Activated T-helper 1 cell treated with anti-CD3 and anti-CD28 coated beads, Interleukin-12 subunit alpha, Interleukin-12 subunit beta, Interleukin-2, Interleukin-4 antibody, amounts not matched to agents 30 ng/mL and 10 ng/mL and 1 ng/mL, durations not matched to agents 14 hours and 24 hours and 36 hours (primary cell): ENCODE results near the gene PLEKHG4B. TPM values are rescaled to one million over a fixed set of nuclear protein-coding genes. Genes with fewer than 3 reads are reported as not detected.
"Not testable (repeated sequence)": the region's sequence is repeated elsewhere in the genome, so short reads cannot be mapped to it uniquely, and the experiment has no call there.

ENCODE experiments used
- DNase-seq: peaks from one replicate; pipeline ENCODE4 v3.0.0; 2021; ENCODE audit warnings: low spot score
- H3K27ac Mint-ChIP-seq: one replicate; pipeline ENCODE4 v1.8.0; 2021; ENCODE audit warnings: mild to moderate bottlenecking, mixed read lengths
- H3K27me3 Mint-ChIP-seq: one replicate; pipeline ENCODE4 v1.8.0; 2022; ENCODE audit warnings: mild to moderate bottlenecking, moderate library complexity, mixed read lengths; ENCODE audit not compliant: insufficient read depth
- H3K36me3 Mint-ChIP-seq: one replicate; pipeline ENCODE4 v1.8.0; 2021; ENCODE audit warnings: low read depth, mixed read lengths
- H3K4me1 Mint-ChIP-seq: one replicate; pipeline ENCODE4 v1.8.0; 2021; ENCODE audit warnings: low read depth, mixed read lengths
- H3K4me3 Mint-ChIP-seq: one replicate; pipeline ENCODE4 v1.8.0; 2021; ENCODE audit warnings: mild to moderate bottlenecking, moderate library complexity, mixed read lengths
- H3K9me3 Mint-ChIP-seq: one replicate; pipeline ENCODE4 v1.8.0; 2021; ENCODE audit warnings: mixed read lengths
- intact Hi-C: fragments of 100-400 bp; cut with micrococcal nuclease; formaldehyde crosslinking; loops from one replicate; pipeline ENCODE4 v1.15.1; 2024
- total RNA-seq: library from RNA; stranded (reverse); gene quantifications from 2 replicates; pipeline ENCODE4 v1.2.3, GENCODE V29; 2022

PLEKHG4B gene
- total RNA-seq, 1 donor from 2014 or later: not detected

- peaks cover 16% of the 10 kb centered on the region for H3K36me3 Mint-ChIP-seq
- H3K9me3 Mint-ChIP-seq, H3K27me3 Mint-ChIP-seq, DNase-seq, H3K4me3 Mint-ChIP-seq: not testable (repeated sequence)
- intact Hi-C loops: loop anchor here (5.0 kb wide), 2 partner anchors 226 to 246 kb away; partner anchors contain the start of gene EXOC3
- H3K27ac Mint-ChIP-seq: peak overlapping the region; percentile 78
- H3K4me1 Mint-ChIP-seq: peaks cover 44% of the 10 kb centered on the region
Observed at GRCh38 chr5:216076-216475, 124.1 kb downstream of the PLEKHG4B start.

GRCh38 chr5:217494-218456 is 125.8 kb downstream of the PLEKHG4B start, which contains the start of the genes CCDC127 and SDHA:
Gene CCDC127 (minus strand): TSS chr5:218153. CDS start chr5:216849, 1,304 bp downstream.
Gene SDHA (plus strand): TSS chr5:218320. CDS start chr5:218356, 36 bp downstream.
- intact Hi-C loops: loop anchor here (2.0 to 5.0 kb wide), 3 partner anchors 175 to 245 kb away; partner anchors contain the start of gene EXOC3
- not testable (repeated sequence) for H3K27me3 Mint-ChIP-seq, H3K9me3 Mint-ChIP-seq
- Mint-ChIP-seq H3K36me3 (peaks cover 20% of the 10 kb centered on the region), H3K4me3 (peak within 1 kb of the TSS; percentile 96), H3K4me1 (peaks cover 59% of the 10 kb centered on the region), H3K27ac (peak within 1 kb of the TSS; percentile 94)
- DNase-seq: peak; percentile 99

- H3K36me3 Mint-ChIP-seq: peaks cover 22% of the 10 kb centered on the region
Observed at GRCh38 chr5:218457-219291, 126.7 kb downstream of the PLEKHG4B start.

GRCh38 chr5:219460-219863 is 127.5 kb downstream of the PLEKHG4B start:
- DNase-seq: peak; percentile 22
- intact Hi-C loops: loop anchor here (1.0 to 5.0 kb wide), 5 partner anchors 31 to 243 kb away; partner anchors contain the start of genes EXOC3 and PDCD6
- peak overlapping the region; percentile 94 for H3K27ac Mint-ChIP-seq
- H3K36me3 Mint-ChIP-seq: peaks cover 20% of the 10 kb centered on the region
- no peaks in the 10 kb centered on the region for H3K9me3 Mint-ChIP-seq
- peaks cover 60% of the 10 kb centered on the region for H3K4me1 Mint-ChIP-seq
- peak overlapping the region; percentile 96 for H3K4me3 Mint-ChIP-seq
- H3K27me3 Mint-ChIP-seq: no peaks in the 10 kb centered on the region

More at GRCh38 chr5:218457-219291, 126.7 kb downstream of the PLEKHG4B start:
- peak overlapping the region; percentile 96 for H3K4me3 Mint-ChIP-seq
- intact Hi-C loops: loop anchor here (1.0 to 5.0 kb wide), 5 partner anchors 30 to 244 kb away; partner anchors contain the start of genes EXOC3 and PDCD6
- DNase-seq: peak; percentile 9
- H3K4me1 Mint-ChIP-seq: peaks cover 68% of the 10 kb centered on the region
- H3K27me3 Mint-ChIP-seq: no peaks in the 10 kb centered on the region
- H3K27ac Mint-ChIP-seq: peak overlapping the region; percentile 94
- no peaks in the 10 kb centered on the region for H3K9me3 Mint-ChIP-seq

- Mint-ChIP-seq H3K4me1 (peaks cover 57% of the 10 kb centered on the region), H3K9me3 (no peaks in the 10 kb centered on the region), H3K27ac (peak overlapping the region; percentile 94), H3K27me3 (no peaks in the 10 kb centered on the region), H3K4me3 (peak overlapping the region; percentile 96), H3K36me3 (peaks cover 24% of the 10 kb centered on the region)
- intact Hi-C loops: loop anchor here (1.0 to 5.0 kb wide), 6 partner anchors 32 to 242 kb away; partner anchors contain the start of genes EXOC3 and PDCD6
- no peak for DNase-seq
Observed at GRCh38 chr5:219991-220390, 128.0 kb downstream of the PLEKHG4B start.

GRCh38 chr5:222951-223715 is 131.2 kb downstream of the PLEKHG4B start:
- Mint-ChIP-seq H3K36me3 (peaks cover 38% of the 10 kb centered on the region), H3K27ac (peak overlapping the region; percentile 84), H3K4me3 (peak overlapping the region; percentile 46), H3K4me1 (peaks cover 37% of the 10 kb centered on the region)
- H3K9me3 Mint-ChIP-seq, H3K27me3 Mint-ChIP-seq, DNase-seq: not testable (repeated sequence)
- intact Hi-C loops: loop anchor here (5.0 kb wide), 1 partner anchor 109 kb away; no protein-coding TSS in a partner anchor

GRCh38 chr5:223791-224190 is 131.8 kb downstream of the PLEKHG4B start:
- Mint-ChIP-seq H3K4me1 (peaks cover 37% of the 10 kb centered on the region), H3K9me3 (no peaks in the 10 kb centered on the region), H3K4me3 (no peak overlapping the region), H3K27ac (no peak overlapping the region), H3K36me3 (peaks cover 39% of the 10 kb centered on the region), H3K27me3 (no peaks in the 10 kb centered on the region)
- no peak for DNase-seq
- intact Hi-C loops: loop anchor here (5.0 kb wide), 1 partner anchor 109 kb away; no protein-coding TSS in a partner anchor

GRCh38 chr5:225334-225733 is 133.4 kb downstream of the PLEKHG4B start:
- Mint-ChIP-seq H3K27ac (peak overlapping the region; percentile 29), H3K27me3 (no peaks in the 10 kb centered on the region), H3K9me3 (no peaks in the 10 kb centered on the region), H3K4me3 (no peak overlapping the region), H3K4me1 (peaks cover 31% of the 10 kb centered on the region), H3K36me3 (peaks cover 46% of the 10 kb centered on the region)
- intact Hi-C loops: no loop called here
- DNase-seq: no peak

- peak overlapping the region; percentile 9 for H3K27ac Mint-ChIP-seq
- H3K4me1 Mint-ChIP-seq: peaks cover 17% of the 10 kb centered on the region
- peaks cover 53% of the 10 kb centered on the region for H3K36me3 Mint-ChIP-seq
- intact Hi-C loops, H3K4me3 Mint-ChIP-seq, DNase-seq, H3K27me3 Mint-ChIP-seq, H3K9me3 Mint-ChIP-seq: not testable (repeated sequence)
Observed at GRCh38 chr5:227375-227774, 135.4 kb downstream of the PLEKHG4B start.

- H3K27ac Mint-ChIP-seq: no peak overlapping the region
- no peaks in the 10 kb centered on the region for H3K9me3 Mint-ChIP-seq
- H3K4me3 Mint-ChIP-seq: no peak overlapping the region
- H3K27me3 Mint-ChIP-seq: no peaks in the 10 kb centered on the region
- H3K4me1 Mint-ChIP-seq: peaks cover 4% of the 10 kb centered on the region
- peaks cover 57% of the 10 kb centered on the region for H3K36me3 Mint-ChIP-seq
- intact Hi-C loops: no loop called here
- no peak for DNase-seq
Observed at GRCh38 chr5:228886-229285, 136.9 kb downstream of the PLEKHG4B start.

GRCh38 chr5:230711-231110 is 138.7 kb downstream of the PLEKHG4B start:
- intact Hi-C loops: no loop called here
- H3K4me3 Mint-ChIP-seq: no peak overlapping the region
- H3K27ac Mint-ChIP-seq: no peak overlapping the region
- peaks cover 53% of the 10 kb centered on the region for H3K36me3 Mint-ChIP-seq
- H3K9me3 Mint-ChIP-seq: no peaks in the 10 kb centered on the region
- DNase-seq: no peak
- no peaks in the 10 kb centered on the region for H3K27me3 Mint-ChIP-seq
- peaks cover 4% of the 10 kb centered on the region for H3K4me1 Mint-ChIP-seq

GRCh38 chr5:231661-232060 is 139.7 kb downstream of the PLEKHG4B start:
- Mint-ChIP-seq H3K9me3 (no peaks in the 10 kb centered on the region), H3K36me3 (peaks cover 52% of the 10 kb centered on the region), H3K27me3 (no peaks in the 10 kb centered on the region), H3K27ac (no peak overlapping the region), H3K4me1 (peaks cover 4% of the 10 kb centered on the region), H3K4me3 (no peak overlapping the region)
- no peak for DNase-seq
- intact Hi-C loops: no loop called here
